HG02678 (cell line): ENCODE results near the gene DUSP2.
A peak's percentile ranks its signal among the peaks of the same experiment; 100 is the strongest.
"Not testable (repeated sequence)": the region's sequence is repeated elsewhere in the genome, so short reads cannot be mapped to it uniquely, and the experiment has no call there.

Experiments
- ATAC-seq: cut with Tn5 transposase; IDR thresholded peaks from one replicate; pipeline ENCODE4 v1.9.1; 2021; ENCODE audit warnings: mild to moderate bottlenecking, moderate library complexity; ENCODE audit not compliant: unreplicated experiment

Gene DUSP2

DNA sequence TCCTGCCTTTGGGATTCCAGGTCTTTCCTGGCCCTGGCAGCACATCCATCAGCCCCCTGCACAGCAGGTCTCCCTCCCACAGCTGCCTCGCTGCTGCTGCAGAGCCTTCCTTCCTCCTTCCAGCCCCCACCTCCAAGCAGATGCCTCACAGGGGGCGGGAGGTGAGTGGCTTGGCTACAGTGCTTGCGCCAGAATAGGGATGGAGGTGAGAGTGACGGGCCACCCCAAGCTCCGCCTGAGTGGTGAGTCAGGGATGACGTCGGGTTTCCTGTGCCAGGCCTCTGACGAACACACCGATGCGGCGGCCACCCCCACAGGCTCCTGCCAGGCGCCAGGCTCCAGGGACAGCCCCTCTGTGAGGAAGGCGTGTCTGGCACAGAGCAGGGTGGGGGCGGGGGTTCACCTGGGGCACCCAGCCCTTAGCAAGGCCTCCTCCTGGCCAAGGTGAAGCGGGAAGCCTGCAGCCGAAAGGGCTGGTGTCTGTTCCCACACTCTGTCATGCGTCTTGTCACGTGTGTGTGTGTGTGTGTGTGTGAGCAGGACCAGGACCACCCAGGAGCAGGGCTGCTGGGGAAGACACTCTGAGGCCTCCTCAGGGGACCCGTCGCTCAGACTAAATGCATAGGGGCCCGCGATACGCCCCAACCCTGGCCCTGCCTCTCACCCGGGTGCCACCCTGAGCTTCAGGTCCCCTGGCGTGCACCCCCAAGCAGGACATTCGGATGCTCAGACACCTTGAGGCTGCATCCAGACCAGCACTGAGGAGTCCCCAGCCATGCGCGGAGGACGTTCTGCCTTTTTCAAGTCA lies 3.4 kb upstream of the DUSP2 start:
- peak; percentile 33 for ATAC-seq

DNA sequence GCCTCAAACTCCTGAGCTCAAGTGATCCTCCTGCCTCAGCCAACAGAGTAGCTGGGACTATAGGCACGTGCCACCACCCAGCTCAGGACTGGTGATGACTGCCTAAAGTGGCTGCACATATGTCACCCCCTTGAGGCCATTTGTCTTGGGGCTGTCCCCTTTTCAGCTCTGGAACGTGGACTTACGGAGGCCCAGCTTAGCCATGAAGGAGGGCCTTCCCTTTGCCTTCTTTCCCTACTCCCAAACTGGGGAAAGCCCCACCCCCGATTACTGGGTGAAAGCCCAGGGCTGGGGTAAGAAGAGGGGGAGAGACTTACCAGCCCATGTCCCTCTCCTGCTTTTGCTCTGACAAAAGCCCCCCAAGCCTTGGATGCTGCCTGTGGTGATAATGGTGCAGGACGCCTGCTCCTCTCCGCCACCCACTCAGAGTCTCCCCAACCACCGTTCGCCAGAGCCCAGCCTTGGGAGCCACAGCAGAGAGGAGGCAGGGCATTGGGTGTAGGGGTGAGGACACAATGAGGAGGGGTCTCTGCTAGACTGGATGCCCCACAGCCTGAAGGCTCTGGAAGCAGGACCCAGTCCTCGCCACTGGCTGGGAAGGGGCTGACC lies 2.5 kb upstream of the DUSP2 start:
- ATAC-seq, result no peak

DNA sequence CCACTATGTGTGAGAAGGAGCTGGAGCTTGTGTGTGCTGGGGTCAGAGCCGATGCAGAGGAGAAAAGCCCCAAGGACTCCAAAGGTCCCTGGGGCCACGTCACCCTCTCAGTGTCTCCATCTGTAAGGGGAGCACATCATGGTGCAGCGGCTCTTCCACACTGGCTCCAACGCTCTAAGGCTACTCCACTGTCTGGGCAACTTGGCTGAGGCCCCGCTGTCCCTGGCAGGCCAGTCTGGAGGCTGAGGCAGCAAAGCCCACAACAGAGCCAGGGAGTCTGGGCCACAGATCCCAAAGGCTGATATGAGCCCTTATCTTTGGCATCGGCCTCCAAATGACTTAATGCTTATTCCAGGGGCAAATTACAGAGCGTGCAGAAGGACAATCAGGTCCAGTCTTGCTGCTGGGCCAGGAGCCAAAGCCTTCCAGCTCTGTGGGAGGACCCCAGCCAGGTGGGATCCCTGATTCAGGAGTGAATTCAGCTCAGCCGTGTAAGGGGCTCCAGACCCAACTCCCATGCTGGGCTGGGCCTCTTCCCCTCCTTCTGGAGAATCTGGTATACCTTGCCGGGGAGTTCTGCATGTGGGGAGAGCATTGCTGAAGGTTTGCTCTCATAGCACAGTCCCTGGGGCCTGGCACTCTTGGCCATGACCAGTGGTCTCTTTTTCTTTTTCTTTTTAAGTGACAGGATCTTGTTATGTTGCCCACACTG lies 1.8 kb upstream of the DUSP2 start:
- no peak for ATAC-seq

DNA sequence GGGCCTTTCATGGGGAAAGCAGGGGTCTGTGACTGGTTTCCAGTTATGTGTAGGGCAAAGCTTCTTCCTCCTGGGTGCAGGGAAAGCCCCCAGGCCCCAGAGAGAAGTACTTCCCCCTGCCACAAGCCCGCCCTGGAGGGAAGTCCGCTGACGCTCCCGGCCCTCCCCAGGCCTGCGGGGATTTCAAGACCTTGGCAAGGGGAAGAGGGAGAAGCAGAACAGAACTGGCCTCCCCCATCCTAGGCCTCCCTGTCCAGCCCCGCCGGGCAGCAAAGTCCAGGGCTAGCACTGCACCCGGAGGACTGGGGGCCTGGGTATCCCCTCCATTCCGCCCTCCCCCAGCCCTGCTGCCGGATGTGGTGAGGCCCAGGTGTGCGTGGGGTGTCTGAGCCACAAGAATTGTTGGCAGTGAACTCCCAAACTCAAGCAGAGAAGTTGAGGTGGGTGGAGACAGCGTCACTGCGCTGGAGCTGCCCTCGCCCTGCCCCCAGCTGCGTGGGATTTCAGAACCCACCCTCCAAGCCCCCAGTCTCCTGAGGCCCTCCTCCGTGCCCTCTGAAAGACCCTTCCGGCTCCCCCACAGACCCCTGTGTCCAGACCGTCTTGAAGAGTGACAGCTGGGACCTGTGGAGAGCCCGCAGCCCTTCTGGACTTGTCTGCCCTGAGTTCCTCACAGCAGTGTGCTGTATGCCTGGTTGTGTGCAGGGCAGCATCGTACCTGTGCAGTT lies 1.1 kb upstream of the DUSP2 start:
- peak; percentile 38 for ATAC-seq

DNA sequence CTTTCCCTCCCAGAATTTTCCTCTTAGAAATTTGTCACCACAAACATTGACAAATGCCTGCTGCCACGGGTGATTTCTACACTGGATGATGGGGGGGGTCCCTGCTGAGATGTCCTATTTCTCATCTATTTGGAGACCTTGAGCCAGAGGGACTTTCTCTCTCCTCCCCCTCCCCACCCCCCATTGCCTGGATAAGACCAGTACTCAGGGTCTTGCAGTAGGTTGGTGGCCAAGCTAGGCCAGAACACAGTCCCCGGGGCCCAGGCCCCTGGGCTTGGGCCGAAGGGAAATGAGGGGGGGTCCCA lies 560 bp upstream of the DUSP2 start:
- ATAC-seq, result no peak

DNA sequence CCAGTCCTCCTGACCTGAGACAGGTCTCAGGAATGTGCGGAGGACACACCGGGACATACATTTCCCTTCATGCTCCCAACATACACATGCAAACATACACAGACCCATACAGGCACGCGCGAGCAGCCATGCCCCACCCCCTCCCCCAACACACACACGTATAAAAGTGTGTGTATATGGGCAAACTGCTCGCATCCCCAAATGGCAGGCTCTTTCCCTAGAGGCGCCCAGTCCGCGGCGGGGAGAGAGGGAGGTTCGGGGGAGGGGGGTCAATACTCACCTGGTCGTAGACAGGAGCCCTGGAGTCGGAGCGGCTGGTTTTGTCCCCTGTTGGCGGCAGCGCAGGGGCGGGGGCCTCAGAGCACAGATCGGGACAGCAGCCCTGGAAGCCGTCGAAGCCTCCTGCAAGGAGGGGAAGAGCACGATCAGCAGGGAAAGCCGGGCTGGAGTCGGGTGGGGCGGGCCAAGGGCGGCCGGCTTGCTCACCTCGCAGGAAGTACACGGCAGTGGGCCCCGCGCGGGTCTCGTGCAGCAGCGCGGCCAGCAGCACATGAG lies 682 bp downstream of the DUSP2 start:
- no peak for ATAC-seq

DNA sequence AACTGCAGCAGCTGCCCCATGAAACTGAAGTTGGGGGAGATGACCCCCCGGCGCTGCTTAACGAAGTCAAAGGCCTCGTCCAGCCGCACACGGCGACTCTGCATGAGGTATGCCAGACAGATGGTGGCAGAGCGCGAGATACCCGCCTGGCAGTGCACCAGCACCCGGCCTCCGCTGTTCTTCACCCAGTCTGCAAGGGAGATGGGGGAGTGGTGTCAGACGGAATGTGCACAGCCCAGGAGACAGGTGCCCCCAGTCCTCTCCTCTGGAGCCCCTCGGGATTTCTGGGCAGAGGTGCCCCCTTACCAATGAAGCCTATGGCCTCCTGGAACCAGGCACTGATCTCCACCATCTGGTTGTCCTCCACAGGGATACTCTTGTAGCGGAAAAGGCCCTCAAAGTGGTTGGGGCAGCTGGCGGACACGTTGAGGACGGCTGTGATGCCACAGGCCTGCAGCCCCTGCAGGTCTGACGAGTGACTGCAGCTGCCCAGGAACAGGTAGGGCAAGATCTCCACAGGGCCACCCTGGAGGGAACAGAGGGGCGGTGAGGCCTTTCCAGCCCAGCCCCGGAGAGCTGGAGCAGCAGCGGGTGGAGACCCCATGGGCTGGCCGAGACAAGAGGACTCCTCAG lies 1.3 kb downstream of the DUSP2 start:
- ATAC-seq, result no peak

DNA sequence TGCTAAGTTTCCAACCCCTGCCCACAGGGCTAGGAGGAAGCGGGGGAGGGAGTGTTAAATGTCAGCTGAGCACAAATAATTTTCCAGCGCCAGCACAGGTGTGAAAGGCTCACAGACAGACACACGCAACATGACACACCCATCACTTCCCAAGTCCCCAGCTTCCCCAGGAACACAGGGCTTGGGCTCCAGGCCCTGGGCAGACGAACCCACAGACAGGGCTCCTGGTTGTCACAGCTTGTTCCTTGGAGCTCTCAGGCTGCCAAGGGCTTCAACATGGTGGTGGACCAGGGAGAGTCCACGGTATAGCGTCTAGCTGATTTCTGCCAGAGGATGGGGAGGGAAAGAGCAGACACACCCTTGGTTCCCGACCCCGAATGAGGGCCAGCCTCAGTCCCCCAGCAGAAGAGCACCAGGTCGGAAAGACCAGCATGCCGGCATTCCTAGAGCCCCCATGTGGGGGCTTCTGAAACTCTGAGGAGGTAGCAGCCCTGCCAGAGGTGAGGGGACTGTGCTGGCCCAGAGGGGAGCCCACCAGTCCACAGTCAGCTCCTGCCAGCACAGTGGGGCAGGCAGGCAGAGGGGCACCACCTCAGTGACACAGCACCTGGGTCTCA lies 1.9 kb downstream of the DUSP2 start:
- ATAC-seq, result no peak

DNA sequence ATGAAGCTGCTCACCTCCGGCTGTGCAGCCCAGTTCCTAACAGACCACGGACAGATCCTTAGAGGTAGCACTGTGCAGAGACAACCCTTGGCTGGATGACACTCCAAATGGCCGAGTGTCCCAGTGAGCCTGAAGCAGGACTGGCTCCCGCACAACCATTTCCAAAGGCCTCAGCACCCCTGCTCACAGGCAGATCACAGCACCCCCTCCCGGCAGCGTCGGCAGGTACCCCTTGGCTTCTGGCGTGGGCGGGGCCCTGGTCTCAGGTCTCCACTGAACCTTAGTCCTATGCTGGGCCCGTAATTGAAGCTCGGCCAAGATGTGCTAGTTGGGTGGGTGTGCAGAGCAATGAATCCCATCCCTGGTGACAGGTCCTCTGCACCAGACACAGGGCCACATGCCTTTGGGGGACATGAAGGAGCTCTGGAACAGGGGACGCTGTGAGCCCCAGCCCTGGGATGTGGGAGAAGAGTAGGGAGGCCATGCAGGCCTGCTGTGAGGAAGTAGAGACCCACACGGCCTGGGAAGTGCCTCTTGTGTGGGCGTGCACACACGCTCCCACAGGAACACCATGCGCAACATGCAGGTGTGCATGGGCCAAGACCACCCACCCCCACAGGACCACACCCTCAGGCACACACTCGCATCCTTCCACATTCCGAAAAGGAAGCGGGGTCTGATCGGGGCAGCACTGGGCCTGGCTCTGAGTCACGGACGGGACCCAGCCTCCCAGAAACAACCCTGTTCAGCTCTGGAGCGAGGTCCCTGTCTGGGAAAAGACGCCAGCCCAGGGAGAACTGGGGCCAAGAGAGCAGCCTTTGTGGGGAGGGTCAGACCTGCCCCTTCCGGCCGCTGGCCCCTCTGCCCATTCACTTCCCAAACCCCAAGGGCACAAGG lies 2.8 kb downstream of the DUSP2 start:
- no peak for ATAC-seq

DNA sequence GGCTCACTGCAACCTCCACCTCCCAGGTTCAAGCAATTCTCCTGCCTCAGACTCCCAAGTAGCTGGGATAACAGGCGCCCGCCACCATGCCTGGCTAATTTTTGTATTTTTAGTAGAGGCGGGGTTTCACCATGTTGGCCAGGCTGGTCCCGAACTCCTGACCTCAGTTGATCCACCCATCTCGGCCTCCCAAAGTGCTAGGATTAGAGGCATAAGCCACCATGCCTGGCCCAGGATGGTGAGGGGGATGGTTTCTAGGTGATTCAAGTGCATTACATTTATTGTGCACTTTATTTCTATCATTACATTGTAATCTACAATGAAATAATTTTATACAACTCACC lies 3.6 kb downstream of the DUSP2 start:
- ATAC-seq, result not testable (repeated sequence)

DNA sequence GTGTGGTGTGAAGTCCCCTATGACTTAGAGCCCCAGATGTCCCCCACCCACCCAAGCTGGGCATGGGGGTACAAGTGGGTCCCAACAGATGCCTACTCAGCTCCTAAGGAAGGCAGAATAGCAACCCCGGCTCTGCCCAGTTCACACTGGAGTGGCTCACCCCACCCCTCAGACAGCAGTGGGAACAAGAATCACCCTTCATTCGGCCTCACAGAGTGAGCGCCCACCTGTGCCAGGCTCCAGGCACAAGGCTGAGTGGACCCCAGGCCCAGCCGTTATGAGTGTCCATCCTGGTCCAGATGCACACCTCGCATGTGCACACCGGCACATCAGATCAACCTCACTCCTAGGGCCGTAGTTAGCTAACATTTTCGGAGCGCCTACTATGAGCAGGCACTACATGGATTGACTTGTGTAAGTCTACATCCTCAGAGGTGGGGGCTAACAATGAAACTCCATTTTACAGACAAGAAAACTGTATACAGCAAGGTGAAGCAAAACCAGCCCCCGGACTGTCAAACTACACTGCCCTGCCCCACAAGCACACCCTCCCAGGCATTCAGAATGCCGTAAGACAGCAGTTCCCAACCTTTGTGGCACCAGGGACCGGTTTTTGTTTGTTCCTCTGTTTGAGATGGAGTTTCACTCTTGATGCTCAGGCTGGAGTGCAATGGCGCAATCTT lies 4.2 kb downstream of the DUSP2 start:
- no peak for ATAC-seq

DNA sequence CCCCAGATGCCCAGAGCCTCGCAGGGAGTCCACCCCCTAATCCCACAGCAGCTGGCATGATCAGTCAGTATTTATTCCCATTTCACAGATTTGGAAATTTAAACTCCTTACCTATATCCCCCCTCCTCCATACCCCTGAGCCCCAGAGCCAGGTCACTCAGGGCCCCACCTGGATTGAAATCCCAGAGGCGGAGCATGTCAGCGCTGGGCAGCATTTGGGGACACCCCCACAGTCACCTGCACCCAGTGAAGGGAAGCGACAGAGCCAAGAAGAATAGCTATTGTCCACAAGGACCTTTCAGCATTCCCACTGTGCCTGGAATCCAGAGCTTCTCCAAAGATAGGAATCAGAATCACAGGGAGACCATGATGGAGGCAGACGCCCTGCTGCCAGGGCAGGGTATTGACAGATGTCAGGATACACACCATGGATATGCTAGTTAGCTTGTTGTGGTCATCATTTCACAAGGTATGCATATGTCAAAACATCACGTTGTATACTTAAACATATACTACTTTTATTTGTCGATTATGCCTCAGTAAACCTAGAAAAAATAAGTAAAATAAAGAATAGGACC lies 6.0 kb downstream of the DUSP2 start:
- ATAC-seq, result no peak

DNA sequence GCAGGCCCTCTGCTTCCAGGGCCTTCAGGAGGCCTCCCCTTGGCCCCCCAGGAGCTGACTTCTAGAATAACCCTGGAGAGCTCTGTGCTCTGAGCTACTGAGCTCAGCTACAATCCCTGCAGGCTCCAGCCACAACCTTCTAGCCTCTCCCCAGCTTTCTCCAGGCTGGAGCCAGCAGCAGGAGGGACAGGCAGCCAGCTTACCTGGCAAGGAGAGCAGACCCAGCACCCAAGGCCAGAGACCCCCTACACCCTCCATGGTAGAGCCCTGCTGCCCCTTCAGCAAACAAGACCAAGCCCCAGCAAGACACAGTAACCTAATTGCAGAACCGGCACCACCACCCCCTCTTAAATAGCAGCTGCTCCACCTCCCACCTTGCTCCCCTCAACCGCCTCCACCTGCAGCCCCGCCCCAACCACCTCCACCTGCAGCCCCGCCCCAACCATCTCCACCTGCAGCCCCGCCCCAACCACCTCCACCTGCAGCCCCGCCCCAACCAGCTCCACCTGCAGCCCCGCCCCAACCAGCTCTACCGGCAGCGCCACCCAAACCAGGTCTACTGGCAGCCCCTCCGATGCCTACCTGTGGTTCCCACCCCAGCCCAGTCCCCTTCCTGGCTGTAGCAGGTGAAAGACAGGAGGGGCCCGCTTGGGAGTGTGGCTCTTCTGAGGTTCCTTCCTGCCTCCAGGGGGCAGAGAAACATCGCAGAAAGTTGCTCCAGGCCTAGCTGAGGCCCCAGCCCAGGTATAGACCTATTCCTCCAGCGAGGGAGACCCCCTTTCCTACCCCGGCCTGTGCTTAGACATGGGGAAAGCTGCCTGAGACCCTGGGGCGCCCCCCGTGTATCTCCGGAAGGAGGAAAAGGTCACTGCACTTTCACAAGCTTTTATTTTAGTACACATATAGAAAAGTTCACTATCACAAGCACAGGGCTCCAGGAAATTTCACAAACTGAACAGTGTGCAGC lies 6.8 kb downstream of the DUSP2 start, which contains the start of gene ASTL:
Gene ASTL (minus strand): TSS at position 324 of the 967 bp plus-strand sequence. CDS start 66 bp downstream, at position 258.
- no peak for ATAC-seq

DNA sequence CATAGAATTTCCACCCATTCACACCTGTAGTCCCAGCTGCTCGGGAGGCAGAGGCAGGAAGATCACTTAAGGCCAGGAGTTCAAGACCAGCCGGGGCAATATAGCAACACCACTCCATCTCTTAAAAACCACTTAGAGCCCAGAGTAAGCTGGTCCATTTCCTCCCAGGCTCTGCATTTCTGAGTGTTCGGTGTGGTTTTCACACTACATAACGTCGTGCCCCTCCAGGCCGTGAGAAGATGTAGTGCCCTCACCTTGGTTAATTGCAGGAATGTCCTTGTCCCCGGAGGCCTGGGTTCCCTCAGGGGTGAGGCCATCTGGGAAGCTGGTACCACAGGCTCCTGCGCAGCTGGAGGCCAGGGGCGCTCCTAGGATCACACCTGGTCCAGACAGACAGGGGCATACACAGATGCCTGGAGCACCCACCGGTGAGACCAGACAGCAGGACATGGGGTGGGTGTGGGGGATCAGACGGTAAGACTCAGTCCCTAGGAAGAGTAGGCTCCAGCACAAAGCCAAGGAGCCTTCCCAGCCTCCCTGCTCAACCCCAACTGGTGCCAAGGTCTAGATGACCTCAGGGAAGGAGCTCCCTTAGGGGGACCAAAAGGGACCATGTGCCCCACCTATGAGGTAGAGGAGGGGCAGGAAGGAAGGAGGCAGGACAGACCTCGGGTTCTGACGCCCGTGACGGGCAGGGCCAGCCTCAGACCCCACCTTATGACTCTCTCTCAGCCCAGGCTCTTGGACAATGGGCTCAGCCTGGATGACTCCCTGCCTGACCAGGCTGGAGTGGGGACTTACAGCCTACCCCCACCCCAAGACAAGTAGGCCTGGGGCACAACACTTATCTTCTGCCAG lies 7.7 kb downstream of the DUSP2 start:
- no peak for ATAC-seq

DNA sequence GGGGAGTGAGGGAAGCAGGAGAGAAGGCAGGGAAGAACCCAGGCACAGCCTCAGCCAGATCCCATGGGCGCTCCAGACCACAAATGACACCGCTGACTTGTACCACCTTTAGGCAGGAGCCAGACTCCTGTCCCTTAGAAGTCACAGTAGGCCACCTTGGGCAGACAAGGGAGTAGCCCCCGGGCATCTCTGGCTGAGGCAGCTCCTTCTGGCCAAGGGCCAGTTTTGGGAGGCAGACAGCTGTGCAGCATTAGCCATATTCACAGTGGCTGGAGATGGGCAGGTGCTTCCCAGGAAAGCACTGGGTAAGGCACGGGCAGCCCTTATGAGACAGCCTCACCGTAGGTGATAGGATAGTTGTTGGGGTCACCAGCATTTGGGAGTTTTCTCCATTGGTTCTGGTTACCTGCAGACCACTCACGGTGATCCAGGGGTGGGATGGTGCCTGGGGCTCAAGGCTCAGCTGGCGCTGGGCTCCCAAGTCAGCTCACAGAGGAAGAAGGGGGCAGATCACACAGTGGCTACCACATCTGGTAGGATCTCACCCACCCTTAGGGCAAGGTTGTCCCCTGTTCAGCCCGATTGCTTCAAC lies 9.0 kb downstream of the DUSP2 start:
- no peak for ATAC-seq

DNA sequence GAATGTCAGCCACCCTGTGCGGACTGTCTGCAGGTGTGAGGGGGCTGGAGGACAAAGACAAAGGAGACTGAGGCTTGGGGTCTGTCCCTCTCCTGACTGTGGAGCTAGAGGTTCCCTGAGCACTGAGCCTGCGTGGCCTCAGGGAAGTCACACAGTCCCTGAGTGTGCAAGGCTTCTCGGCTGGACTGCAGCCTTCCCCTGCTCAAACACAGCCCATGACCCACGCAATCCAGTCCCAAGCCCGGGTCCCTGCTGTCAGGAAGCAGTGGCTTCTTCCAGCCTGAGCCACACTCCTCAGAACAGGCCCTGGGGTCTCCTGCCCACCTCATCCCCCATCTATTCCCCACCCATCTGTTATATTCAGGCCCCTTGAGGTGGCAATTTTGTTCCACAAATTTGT lies 9.6 kb downstream of the DUSP2 start:
- no peak for ATAC-seq
